HepG2 (cell line): Measurements from ENCODE around the gene SCAI. TPM values are rescaled to one million over a fixed set of nuclear protein-coding genes. Genes with fewer than 3 reads are reported as not detected.

Experiments
- CC2D1A ChIP-seq: sonication (generic); formaldehyde crosslinking; IDR thresholded peaks from 2 replicates; pipeline ENCODE4 v1.8.1; 2023; ENCODE audit warnings: mild to moderate bottlenecking, missing genetic modification reagents
- CHD2 ChIP-seq: IDR thresholded peaks from 2 replicates; pipeline ENCODE4 v1.6.1; 2011; ENCODE audit warnings: low read depth, low read length, improper control_type of control experiment
- ERF ChIP-seq: IDR thresholded peaks from 2 replicates; pipeline ENCODE4 v1.6.1; 2018; ENCODE audit warnings: missing biosample characterization, missing genetic modification reagents
- HNRNPL ChIP-seq: fragments of 200-400 bp; formaldehyde crosslinking; IDR thresholded peaks from 2 replicates; pipeline ENCODE4 v1.6.1; 2017; ENCODE audit warnings: mild to moderate bottlenecking, low read depth, low read length
- JDP2 ChIP-seq: sonication (generic); formaldehyde crosslinking; IDR thresholded peaks from 2 replicates; pipeline ENCODE4 v1.8.1; 2022; ENCODE audit warnings: missing genetic modification reagents, borderline replicate concordance
- MAFG ChIP-seq: sonication (generic); formaldehyde crosslinking; IDR thresholded peaks from 2 replicates; pipeline ENCODE4 v1.5.1; 2020; ENCODE audit warnings: mild to moderate bottlenecking, missing genetic modification reagents
- MYC ChIP-seq: sonication (generic); formaldehyde crosslinking; IDR thresholded peaks from 2 replicates; pipeline ENCODE4 v1.9.0; 2021; ENCODE audit warnings: missing genetic modification reagents, borderline replicate concordance
- NFIC ChIP-seq: IDR thresholded peaks from 2 replicates; pipeline ENCODE4 v1.6.1; 2012; ENCODE audit warnings: mild to moderate bottlenecking, low read length, inconsistent platforms
- NR2F1 ChIP-seq, 2 experiments: fragments of 450-650 bp in 1 of 2; formaldehyde crosslinking in 1 of 2; IDR thresholded peaks; 2 replicates each; pipeline versions ENCODE4 v1.5.0 to v1.6.1; 2016 to 2020; ENCODE audit warnings: mild to moderate bottlenecking in 1 of 2, missing compliant biosample characterization in 1 of 2, missing genetic modification reagents in 1 of 2, moderate library complexity in 1 of 2
- PHB2 ChIP-seq: fragments of 450-650 bp; IDR thresholded peaks from 2 replicates; pipeline ENCODE4 v1.6.1; 2018; ENCODE audit not compliant: partially characterized antibody
- SP2 ChIP-seq: sonication (generic); formaldehyde crosslinking; IDR thresholded peaks from 2 replicates; pipeline ENCODE4 v1.5.1; 2020; ENCODE audit warnings: mild to moderate bottlenecking, missing genetic modification reagents
- SSRP1 ChIP-seq: IDR thresholded peaks from 2 replicates; pipeline ENCODE4 v1.6.1; 2016; ENCODE audit warnings: control low read depth
- TEAD2 ChIP-seq: sonication (generic); formaldehyde crosslinking; IDR thresholded peaks from 2 replicates; pipeline ENCODE4 v1.9.0; 2021; ENCODE audit warnings: missing genetic modification reagents
- TFAP4 ChIP-seq: sonication (generic); IDR thresholded peaks from 2 replicates; pipeline ENCODE4 v1.6.1; 2016; ENCODE audit warnings: low read depth, borderline replicate concordance
- TIGD3 ChIP-seq: sonication (generic); formaldehyde crosslinking; IDR thresholded peaks from 2 replicates; pipeline ENCODE4 v1.5.1; 2020; ENCODE audit warnings: mild to moderate bottlenecking, missing genetic modification reagents, borderline replicate concordance
- ZBTB20 ChIP-seq: sonication (generic); formaldehyde crosslinking; IDR thresholded peaks from 2 replicates; pipeline ENCODE4 v1.8.1; 2023; ENCODE audit warnings: missing genetic modification reagents, low read depth, mild to moderate bottlenecking, borderline replicate concordance
- ZNF101 ChIP-seq: sonication (generic); formaldehyde crosslinking; IDR thresholded peaks from 2 replicates; pipeline ENCODE4 v1.4.0; 2020; ENCODE audit warnings: mild to moderate bottlenecking, low read depth, missing genetic modification reagents, borderline replicate concordance
- ZNF20 ChIP-seq: sonication (generic); formaldehyde crosslinking; IDR thresholded peaks from 2 replicates; pipeline ENCODE4 v1.4.0; 2020; ENCODE audit warnings: mild to moderate bottlenecking, moderate library complexity, missing genetic modification reagents
- ZNF337 ChIP-seq: sonication (generic); formaldehyde crosslinking; IDR thresholded peaks from 2 replicates; pipeline ENCODE4 v1.5.1; 2020; ENCODE audit warnings: missing genetic modification reagents, low read depth, mild to moderate bottlenecking, borderline replicate concordance
- ZNF468 ChIP-seq: sonication (generic); formaldehyde crosslinking; IDR thresholded peaks from 2 replicates; pipeline ENCODE4 v1.8.0; 2022; ENCODE audit warnings: mild to moderate bottlenecking, moderate library complexity, missing genetic modification reagents
- ZNF703 ChIP-seq: sonication (generic); formaldehyde crosslinking; IDR thresholded peaks from 2 replicates; pipeline ENCODE4 v1.5.1; 2020; ENCODE audit warnings: missing genetic modification reagents, mild to moderate bottlenecking, moderate library complexity, borderline replicate concordance
- ZNF737 ChIP-seq: sonication (generic); formaldehyde crosslinking; IDR thresholded peaks from 2 replicates; pipeline ENCODE4 v1.5.0; 2020; ENCODE audit warnings: missing genetic modification reagents, mild to moderate bottlenecking, borderline replicate concordance
- ZNF773 ChIP-seq: sonication (generic); formaldehyde crosslinking; IDR thresholded peaks from 2 replicates; pipeline ENCODE4 v1.4.0; 2020; ENCODE audit warnings: missing genetic modification reagents, borderline replicate concordance
- ZSCAN9 ChIP-seq: IDR thresholded peaks from 2 replicates; pipeline ENCODE4 v1.6.1; 2016; ENCODE audit warnings: borderline replicate concordance
- polyA plus RNA-seq, 8 experiments: library from polyadenylated mRNA; depleted of rRNA in 3 of 8; stranded (reverse) in 7 of 8; unstranded in 1 of 8; fragments of >200 nt; fragmentation: Illumina TruSeq in 4 of 8; extraction: Trizol in 4 of 8; gene quantifications; 2 replicates each; pipeline versions ENCODE4 v1.2.1 to v1.2.3, GENCODE V29; 2011 to 2016; ENCODE audit warnings: low read depth in 4 of 8, missing spikeins in 1 of 8, mixed read lengths in 1 of 8; ENCODE audit not compliant: insufficient read depth in 1 of 8
- total RNA-seq, 5 experiments: library from RNA; depleted of rRNA; stranded (reverse); fragments of >200 nt; fragmentation: Illumina TruSeq; extraction: Trizol; gene quantifications; 2 replicates each; pipeline ENCODE4 v1.2.3, GENCODE V29; 2016; ENCODE audit warnings: low read depth in 1 of 5
- TF ChIP-seq, protein P1 (sequence below): sonication (generic); formaldehyde crosslinking; IDR thresholded peaks from 2 replicates; pipeline ENCODE4 v1.4.0; 2020; ENCODE audit warnings: mild to moderate bottlenecking, missing genetic modification reagents
- TF ChIP-seq, protein P2 (sequence below): sonication (generic); formaldehyde crosslinking; IDR thresholded peaks from 2 replicates; pipeline ENCODE4 v1.5.1; 2020; ENCODE audit warnings: mild to moderate bottlenecking, missing genetic modification reagents, moderate library complexity

SCAI gene
- total and polyA plus RNA-seq, 2 of the 13 experiments (the other 11 are each of a cell fraction or from before 2014, with no cell fraction given), result 4.4 to 8.4 TPM

DNA sequence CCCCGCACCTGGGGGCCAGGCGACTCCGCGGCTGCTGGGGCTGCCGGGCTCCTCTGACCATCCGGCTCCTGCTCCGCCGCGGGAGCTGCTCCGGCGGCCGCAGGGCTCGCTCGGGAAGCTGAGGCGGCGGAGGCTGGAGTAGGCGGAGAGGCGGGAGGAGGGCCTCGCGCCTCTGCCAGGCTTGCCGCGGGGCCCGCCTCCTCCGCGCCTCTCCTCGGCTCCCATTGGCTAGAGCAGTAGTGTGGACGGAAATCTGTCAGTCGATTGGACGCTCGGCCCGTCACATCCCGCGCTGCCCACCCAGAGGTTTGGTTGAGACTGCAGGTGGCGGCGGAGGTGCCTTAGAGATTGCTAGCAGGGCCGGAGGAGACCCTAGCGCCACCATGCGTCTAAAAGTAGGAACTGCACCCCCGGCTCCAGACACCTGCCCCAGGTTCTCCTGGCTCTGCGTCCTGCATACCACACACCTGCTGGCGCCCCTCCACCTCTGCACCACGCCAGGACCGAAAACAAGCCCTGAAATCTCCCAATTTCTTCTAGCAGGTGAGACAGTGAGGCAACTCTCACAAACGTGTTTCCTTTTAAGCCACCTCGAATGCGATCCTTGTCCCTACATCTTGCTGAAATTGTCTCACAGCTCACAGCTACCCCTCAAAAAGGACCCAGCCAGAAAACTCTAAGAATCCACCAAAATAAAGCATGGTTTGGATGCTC, at the start of gene SCAI (continued):
- TF ChIP-seq TFAP4 (no peak), ZNF703 (no peak), ZNF737 (no peak), ZNF20 (no peak), ZNF101 (CRISPR knock-in tag) (no peak), TIGD3 (CRISPR knock-in tag) (no peak), SP2 (CRISPR knock-in tag) (peak; percentile 99), TEAD2 (CRISPR knock-in tag) (no peak), MYC (CRISPR knock-in tag) (peak; percentile 69; the same call in 1 of the 2 replicates), ZNF337 (CRISPR knock-in tag) (no peak), MAFG (CRISPR knock-in tag) (no peak), HNRNPL (peak; percentile 79; the same call in 1 of the 2 replicates), ZNF468 (CRISPR knock-in tag) (no peak; the same call in 1 of the 2 replicates), CC2D1A (no peak), ZSCAN9 (CRISPR knock-in tag) (no peak), NFIC (no peak), SSRP1 (CRISPR knock-in tag) (no peak), CHD2 (no peak), ZNF773 (no peak), NR2F1 (CRISPR knock-in tag; IDR thresholded peaks at IDR 0.05) (no peak), ERF (CRISPR knock-in tag) (peak; percentile 56; the same call in 1 of the 2 replicates), JDP2 (no peak), PHB2 (no peak), ZBTB20 (CRISPR knock-in tag) (no peak)
- TF ChIP-seq, protein P1, sequence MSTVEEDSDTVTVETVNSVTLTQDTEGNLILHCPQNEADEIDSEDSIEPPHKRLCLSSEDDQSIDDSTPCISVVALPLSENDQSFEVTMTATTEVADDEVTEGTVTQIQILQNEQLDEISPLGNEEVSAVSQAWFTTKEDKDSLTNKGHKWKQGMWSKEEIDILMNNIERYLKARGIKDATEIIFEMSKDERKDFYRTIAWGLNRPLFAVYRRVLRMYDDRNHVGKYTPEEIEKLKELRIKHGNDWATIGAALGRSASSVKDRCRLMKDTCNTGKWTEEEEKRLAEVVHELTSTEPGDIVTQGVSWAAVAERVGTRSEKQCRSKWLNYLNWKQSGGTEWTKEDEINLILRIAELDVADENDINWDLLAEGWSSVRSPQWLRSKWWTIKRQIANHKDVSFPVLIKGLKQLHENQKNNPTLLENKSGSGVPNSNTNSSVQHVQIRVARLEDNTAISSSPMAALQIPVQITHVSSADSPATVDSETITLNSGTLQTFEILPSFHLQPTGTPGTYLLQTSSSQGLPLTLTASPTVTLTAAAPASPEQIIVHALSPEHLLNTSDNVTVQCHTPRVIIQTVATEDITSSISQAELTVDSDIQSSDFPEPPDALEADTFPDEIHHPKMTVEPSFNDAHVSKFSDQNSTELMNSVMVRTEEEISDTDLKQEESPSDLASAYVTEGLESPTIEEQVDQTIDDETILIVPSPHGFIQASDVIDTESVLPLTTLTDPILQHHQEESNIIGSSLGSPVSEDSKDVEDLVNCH, result no peak
- TF ChIP-seq, protein P2, sequence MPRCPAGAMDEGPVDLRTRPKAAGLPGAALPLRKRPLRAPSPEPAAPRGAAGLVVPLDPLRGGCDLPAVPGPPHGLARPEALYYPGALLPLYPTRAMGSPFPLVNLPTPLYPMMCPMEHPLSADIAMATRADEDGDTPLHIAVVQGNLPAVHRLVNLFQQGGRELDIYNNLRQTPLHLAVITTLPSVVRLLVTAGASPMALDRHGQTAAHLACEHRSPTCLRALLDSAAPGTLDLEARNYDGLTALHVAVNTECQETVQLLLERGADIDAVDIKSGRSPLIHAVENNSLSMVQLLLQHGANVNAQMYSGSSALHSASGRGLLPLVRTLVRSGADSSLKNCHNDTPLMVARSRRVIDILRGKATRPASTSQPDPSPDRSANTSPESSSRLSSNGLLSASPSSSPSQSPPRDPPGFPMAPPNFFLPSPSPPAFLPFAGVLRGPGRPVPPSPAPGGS (CRISPR knock-in tag), result no peak
